Right atrium auricular region (tissue), 2 donors: ENCODE results near the gene MANEAL. TPM values are rescaled to one million over a fixed set of nuclear protein-coding genes. Genes with fewer than 3 reads are reported as not detected.

Source experiments
- DNase-seq: peaks from one replicate; pipeline ENCODE4 v3.0.0-alpha.2; 2019; ENCODE audit warnings: low spot score
- H3K27ac ChIP-seq, 2 donors: fragments of 200-600 bp; sonication (generic); 1 replicate in 1 of 2; 2 replicates in 1 of 2; pipeline ENCODE4 v1.5.1; 2016 to 2019
- H3K27me3 ChIP-seq, 2 donors: fragments of 200-600 bp; sonication (generic); one replicate each; pipeline versions ENCODE4 v1.5.1 to v1.6.0; 2017 to 2019
- H3K36me3 ChIP-seq: fragments of 200-600 bp; sonication (generic); one replicate; pipeline ENCODE4 v1.5.1; 2016
- H3K4me1 ChIP-seq, 2 donors: fragments of 200-600 bp; sonication (generic); one replicate each; pipeline versions ENCODE4 v1.5.1 to v1.6.0; 2017 to 2019
- H3K4me3 ChIP-seq, 2 donors: fragments of 200-600 bp; sonication (generic); 1 replicate in 1 of 2; 2 replicates in 1 of 2; pipeline ENCODE4 v1.5.1; 2017 to 2019; ENCODE audit warnings: mild to moderate bottlenecking in 1 of 2, moderate library complexity in 1 of 2
- H3K9me3 ChIP-seq, 2 donors: fragments of 200-600 bp; sonication (generic); one replicate each; pipeline ENCODE4 v1.5.1; 2019
- CTCF ChIP-seq, 2 donors: fragments of 200-600 bp; sonication (generic); IDR thresholded peaks; one replicate each; pipeline ENCODE4 v1.5.1; 2019; ENCODE audit warnings: antibody characterized with exemption in 2 of 2
- total RNA-seq, 2 donors: library from RNA; depleted of rRNA; stranded (reverse); fragments of >200 nt; gene quantifications; one replicate each; pipeline ENCODE4 v1.1.0, GENCODE V29; 2016

The MANEAL gene
- total RNA-seq, 2 donors from 2014 or later = 0.67 to 1.0 TPM

GRCh38 chr1:37825506-37825905 lies 31.9 kb downstream of the MANEAL start:
- no peaks in the 10 kb centered on the region for H3K4me1 ChIP-seq
- no peaks in the 10 kb centered on the region for H3K9me3 ChIP-seq
- peaks cover 31% of the 10 kb centered on the region for H3K36me3 ChIP-seq
- H3K4me3 ChIP-seq = no peak overlapping the region
- no peaks in the 10 kb centered on the region for H3K27me3 ChIP-seq
- no peak for DNase-seq
- TF ChIP-seq CTCF (IDR thresholded peaks at IDR 0.05) = no peak
- H3K27ac ChIP-seq = no peak overlapping the region

GRCh38 chr1:37828410-37829074 lies 34.9 kb downstream of the MANEAL start:
- H3K4me3 ChIP-seq = no peak overlapping the region
- DNase-seq = no peak
- no peaks in the 10 kb centered on the region for H3K27me3 ChIP-seq
- no peaks in the 10 kb centered on the region for H3K9me3 ChIP-seq
- H3K27ac ChIP-seq = no peak overlapping the region
- peaks cover 31% of the 10 kb centered on the region for H3K36me3 ChIP-seq
- TF ChIP-seq CTCF (IDR thresholded peaks at IDR 0.05) = no peak
- H3K4me1 ChIP-seq = no peaks in the 10 kb centered on the region

GRCh38 chr1:37831109-37831508 lies 37.5 kb downstream of the MANEAL start:
- H3K27me3 ChIP-seq = no peaks in the 10 kb centered on the region
- no peak overlapping the region for H3K4me3 ChIP-seq
- H3K4me1 ChIP-seq = no peaks in the 10 kb centered on the region
- no peaks in the 10 kb centered on the region for H3K9me3 ChIP-seq
- no peak for TF ChIP-seq CTCF (IDR thresholded peaks at IDR 0.05)
- DNase-seq = no peak
- no peak overlapping the region for H3K27ac ChIP-seq
- H3K36me3 ChIP-seq = peaks cover 56% of the 10 kb centered on the region

- H3K4me3 ChIP-seq = no peak overlapping the region
- DNase-seq = no peak
- H3K27ac ChIP-seq = no peak overlapping the region
- no peaks in the 10 kb centered on the region for H3K4me1 ChIP-seq
- H3K27me3 ChIP-seq = no peaks in the 10 kb centered on the region
- no peak for TF ChIP-seq CTCF (IDR thresholded peaks at IDR 0.05)
- peaks cover 63% of the 10 kb centered on the region for H3K36me3 ChIP-seq
- H3K9me3 ChIP-seq = no peaks in the 10 kb centered on the region
These were observed 38.2 kb downstream of the MANEAL start for GRCh38 chr1:37831809-37832208.

- Histone ChIP-seq H3K4me1 (no peaks in the 10 kb centered on the region), H3K27me3 (no peaks in the 10 kb centered on the region), H3K36me3 (peaks cover 82% of the 10 kb centered on the region), H3K27ac (no peak overlapping the region), H3K4me3 (no peak overlapping the region), H3K9me3 (no peaks in the 10 kb centered on the region)
- no peak for TF ChIP-seq CTCF (IDR thresholded peaks at IDR 0.05)
- DNase-seq = no peak
These were observed 43.1 kb downstream of the MANEAL start for GRCh38 chr1:37836788-37837187.

GRCh38 chr1:37839676-37840075 lies 46.0 kb downstream of the MANEAL start:
- TF ChIP-seq CTCF (IDR thresholded peaks at IDR 0.05) = no peak
- Histone ChIP-seq H3K36me3 (peaks cover 53% of the 10 kb centered on the region), H3K27ac (no peak overlapping the region), H3K4me3 (no peak overlapping the region), H3K4me1 (peaks cover 0 to 2% of the 10 kb centered on the region in 2 donors), H3K27me3 (no peaks in the 10 kb centered on the region), H3K9me3 (no peaks in the 10 kb centered on the region)
- DNase-seq = no peak
